HUES64 (cell line): Measurements from ENCODE around the gene GFOD1.

Source experiments
- H3K27ac ChIP-seq: 2 replicates; pipeline ENCODE4 v1.7.0; 2013; ENCODE audit warnings: low read depth, low read length, inconsistent platforms
- H3K27me3 ChIP-seq: 2 replicates; pipeline ENCODE4 v1.6.1; 2013; ENCODE audit warnings: mild to moderate bottlenecking, low read length; ENCODE audit not compliant: insufficient read depth
- H3K36me3 ChIP-seq: 2 replicates; pipeline ENCODE4 v1.6.1; 2013; ENCODE audit warnings: mild to moderate bottlenecking, low read length; ENCODE audit not compliant: insufficient read depth
- H3K4me1 ChIP-seq: 2 replicates; pipeline ENCODE4 v1.6.1; 2013; ENCODE audit warnings: mild to moderate bottlenecking, low read length, moderate library complexity; ENCODE audit not compliant: insufficient read depth
- H3K4me3 ChIP-seq: 2 replicates; pipeline ENCODE4 v1.5.1; 2013; ENCODE audit warnings: mild to moderate bottlenecking, low read length, moderate library complexity
- H3K9ac ChIP-seq: 2 replicates; pipeline ENCODE4 v1.6.1; 2013; ENCODE audit warnings: mild to moderate bottlenecking, low read depth, low read length
- H3K9me3 ChIP-seq: 2 replicates; pipeline ENCODE4 v1.6.1; 2013; ENCODE audit warnings: low read depth, low read length; ENCODE audit not compliant: insufficient read depth
- WGBS: fragments of 150-250, 120-280 bp; methylation state at CpG from one replicate; pipeline ENCODE4 v1.1.7; 2013; ENCODE audit warnings: missing lambda C conversion rate; 5-methylcytosine and 5-hydroxymethylcytosine counted together

Gene GFOD1

GRCh38 chr6:13417954-13418353 is 69.4 kb downstream of the GFOD1 start:
- H3K27ac ChIP-seq: no peak overlapping the region
- no peaks in the 10 kb centered on the region for H3K36me3 ChIP-seq
- 92% methylated on average over 1 of the region's 2 CpGs for WGBS
- peaks cover 26% of the 10 kb centered on the region for H3K4me1 ChIP-seq
- no peaks in the 10 kb centered on the region for H3K27me3 ChIP-seq
- no peak overlapping the region for H3K4me3 ChIP-seq
- no peak overlapping the region for H3K9ac ChIP-seq
- H3K9me3 ChIP-seq: no peaks in the 10 kb centered on the region

GRCh38 chr6:13417431-13417830 is 70.0 kb downstream of the GFOD1 start:
- no peaks in the 10 kb centered on the region for H3K27me3 ChIP-seq
- 76% methylated on average over 6 of the region's 6 CpGs for WGBS
- H3K36me3 ChIP-seq: no peaks in the 10 kb centered on the region
- H3K4me3 ChIP-seq: no peak overlapping the region
- no peak overlapping the region for H3K27ac ChIP-seq
- no peaks in the 10 kb centered on the region for H3K9me3 ChIP-seq
- peaks cover 22% of the 10 kb centered on the region for H3K4me1 ChIP-seq
- H3K9ac ChIP-seq: no peak overlapping the region

GRCh38 chr6:13415283-13415682 is 72.1 kb downstream of the GFOD1 start:
- Histone ChIP-seq H3K36me3 (no peaks in the 10 kb centered on the region), H3K27ac (no peak overlapping the region), H3K4me3 (no peak overlapping the region), H3K9ac (no peak overlapping the region), H3K4me1 (peaks cover 10% of the 10 kb centered on the region; the same call in 1 of the 2 replicates), H3K27me3 (no peaks in the 10 kb centered on the region), H3K9me3 (no peaks in the 10 kb centered on the region)
- WGBS: 76% methylated on average over 5 of the region's 5 CpGs

GRCh38 chr6:13413900-13414555 is 73.4 kb downstream of the GFOD1 start:
- Histone ChIP-seq H3K4me1 (peaks cover 10% of the 10 kb centered on the region; the same call in 1 of the 2 replicates), H3K9me3 (no peaks in the 10 kb centered on the region), H3K9ac (no peak overlapping the region), H3K4me3 (no peak overlapping the region), H3K27ac (no peak overlapping the region), H3K27me3 (no peaks in the 10 kb centered on the region), H3K36me3 (no peaks in the 10 kb centered on the region)
- WGBS: 80% methylated on average over 7 of the region's 7 CpGs

GRCh38 chr6:13413466-13413862 is 73.9 kb downstream of the GFOD1 start:
- Histone ChIP-seq H3K27ac (no peak overlapping the region), H3K9me3 (no peaks in the 10 kb centered on the region), H3K27me3 (no peaks in the 10 kb centered on the region), H3K9ac (no peak overlapping the region), H3K4me1 (peaks cover 10% of the 10 kb centered on the region; the same call in 1 of the 2 replicates), H3K36me3 (no peaks in the 10 kb centered on the region), H3K4me3 (no peak overlapping the region)
- WGBS: 78% methylated on average over 3 of the region's 3 CpGs

GRCh38 chr6:13412639-13413465 is 74.5 kb downstream of the GFOD1 start:
- no peaks in the 10 kb centered on the region for H3K9me3 ChIP-seq
- peaks cover 8% of the 10 kb centered on the region; the same call in 1 of the 2 replicates for H3K4me1 ChIP-seq
- no peaks in the 10 kb centered on the region for H3K27me3 ChIP-seq
- 84% methylated on average over 9 of the region's 9 CpGs for WGBS
- no peak overlapping the region for H3K9ac ChIP-seq
- H3K4me3 ChIP-seq: no peak overlapping the region
- no peak overlapping the region for H3K27ac ChIP-seq
- no peaks in the 10 kb centered on the region for H3K36me3 ChIP-seq

- Histone ChIP-seq H3K36me3 (no peaks in the 10 kb centered on the region), H3K27ac (no peak overlapping the region), H3K9me3 (no peaks in the 10 kb centered on the region), H3K27me3 (no peaks in the 10 kb centered on the region), H3K9ac (no peak overlapping the region), H3K4me3 (no peak overlapping the region), H3K4me1 (peaks cover 7% of the 10 kb centered on the region; the same call in 1 of the 2 replicates)
- 99% methylated on average over 5 of the region's 5 CpGs for WGBS
Observed at GRCh38 chr6:13412211-13412610, 75.2 kb downstream of the GFOD1 start.

- Histone ChIP-seq H3K36me3 (no peaks in the 10 kb centered on the region), H3K27me3 (no peaks in the 10 kb centered on the region), H3K4me1 (peaks cover 7% of the 10 kb centered on the region; the same call in 1 of the 2 replicates), H3K27ac (no peak overlapping the region), H3K9me3 (no peaks in the 10 kb centered on the region), H3K9ac (no peak overlapping the region), H3K4me3 (no peak overlapping the region)
- WGBS: 94% methylated on average over 8 of the region's 8 CpGs
Observed at GRCh38 chr6:13411484-13411883, 75.9 kb downstream of the GFOD1 start.

- no peaks in the 10 kb centered on the region for H3K36me3 ChIP-seq
- WGBS: 80% methylated on average over 1 of the region's 2 CpGs
- no peak overlapping the region for H3K9ac ChIP-seq
- no peaks in the 10 kb centered on the region for H3K27me3 ChIP-seq
- H3K4me1 ChIP-seq: peaks cover 7% of the 10 kb centered on the region; the same call in 1 of the 2 replicates
- H3K4me3 ChIP-seq: no peak overlapping the region
- H3K27ac ChIP-seq: no peak overlapping the region
- H3K9me3 ChIP-seq: no peaks in the 10 kb centered on the region
Observed at GRCh38 chr6:13409991-13410390, 77.4 kb downstream of the GFOD1 start.

- no peaks in the 10 kb centered on the region for H3K27me3 ChIP-seq
- 96% methylated on average over 11 of the region's 12 CpGs for WGBS
- H3K9ac ChIP-seq: no peak overlapping the region
- no peaks in the 10 kb centered on the region for H3K9me3 ChIP-seq
- peaks cover 7% of the 10 kb centered on the region; the same call in 1 of the 2 replicates for H3K4me1 ChIP-seq
- H3K27ac ChIP-seq: no peak overlapping the region
- H3K36me3 ChIP-seq: no peaks in the 10 kb centered on the region
- no peak overlapping the region for H3K4me3 ChIP-seq
Observed at GRCh38 chr6:13407709-13408695, 79.4 kb downstream of the GFOD1 start.
